ENCODE data around the gene TBC1D10B.

Gene TBC1D10B

DNA sequence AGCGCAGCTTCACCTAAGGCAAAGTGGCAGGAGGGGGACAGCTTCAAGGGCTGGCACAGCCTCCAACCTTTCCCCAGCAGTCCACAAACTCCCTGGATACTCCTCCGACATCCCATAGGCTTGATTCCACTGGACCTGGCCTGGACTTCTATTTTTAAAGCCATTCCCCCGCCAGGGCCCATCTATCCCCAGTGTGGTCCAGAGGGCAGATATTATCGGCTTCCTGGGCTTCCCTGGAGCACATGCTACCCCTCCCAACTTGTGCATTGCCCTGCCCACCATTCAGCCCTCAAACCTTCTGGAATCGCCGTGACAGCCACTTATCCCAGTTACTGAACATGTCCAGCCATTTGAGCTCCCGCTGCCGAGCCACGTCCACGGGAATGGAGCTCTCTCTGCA lies 5.1 kb downstream of the TBC1D10B start:
- Histone ChIP-seq H3K4me3 (no peak overlapping the region), H3K27ac (no peak overlapping the region)
- TF ChIP-seq CTCF (IDR thresholded peaks at IDR 0.05) = no peak
- no peak for DNase-seq (ENCODE audit: low spot score)

GRCh38 chr16:30361180-30361579 lies 9.1 kb downstream of the TBC1D10B start:
- H3K27ac ChIP-seq = no peak overlapping the region
- TF ChIP-seq CTCF (IDR thresholded peaks at IDR 0.05) = no peak
- no peak overlapping the region for H3K4me3 ChIP-seq
- DNase-seq (ENCODE audit: low spot score) = no peak

DNA sequence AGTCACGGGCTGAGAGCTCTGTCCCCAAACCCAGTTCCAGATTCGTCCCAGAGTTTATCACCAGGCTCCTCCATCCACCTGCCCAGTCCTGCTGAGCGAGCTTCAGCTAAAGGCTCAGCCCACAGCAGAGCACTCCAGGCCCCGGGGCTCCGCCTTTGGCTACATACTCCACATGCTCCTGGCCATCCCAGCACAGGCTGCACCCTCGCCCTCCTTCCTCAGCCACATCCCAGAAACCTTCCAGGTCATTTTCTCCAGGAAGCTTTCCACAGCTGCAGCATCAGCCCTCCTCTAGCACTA lies 10.5 kb downstream of the TBC1D10B start:
- TF ChIP-seq CTCF (IDR thresholded peaks at IDR 0.05) = no peak
- no peak for DNase-seq (ENCODE audit: low spot score)
- Histone ChIP-seq H3K4me3 (no peak overlapping the region), H3K27ac (no peak overlapping the region)

DNA sequence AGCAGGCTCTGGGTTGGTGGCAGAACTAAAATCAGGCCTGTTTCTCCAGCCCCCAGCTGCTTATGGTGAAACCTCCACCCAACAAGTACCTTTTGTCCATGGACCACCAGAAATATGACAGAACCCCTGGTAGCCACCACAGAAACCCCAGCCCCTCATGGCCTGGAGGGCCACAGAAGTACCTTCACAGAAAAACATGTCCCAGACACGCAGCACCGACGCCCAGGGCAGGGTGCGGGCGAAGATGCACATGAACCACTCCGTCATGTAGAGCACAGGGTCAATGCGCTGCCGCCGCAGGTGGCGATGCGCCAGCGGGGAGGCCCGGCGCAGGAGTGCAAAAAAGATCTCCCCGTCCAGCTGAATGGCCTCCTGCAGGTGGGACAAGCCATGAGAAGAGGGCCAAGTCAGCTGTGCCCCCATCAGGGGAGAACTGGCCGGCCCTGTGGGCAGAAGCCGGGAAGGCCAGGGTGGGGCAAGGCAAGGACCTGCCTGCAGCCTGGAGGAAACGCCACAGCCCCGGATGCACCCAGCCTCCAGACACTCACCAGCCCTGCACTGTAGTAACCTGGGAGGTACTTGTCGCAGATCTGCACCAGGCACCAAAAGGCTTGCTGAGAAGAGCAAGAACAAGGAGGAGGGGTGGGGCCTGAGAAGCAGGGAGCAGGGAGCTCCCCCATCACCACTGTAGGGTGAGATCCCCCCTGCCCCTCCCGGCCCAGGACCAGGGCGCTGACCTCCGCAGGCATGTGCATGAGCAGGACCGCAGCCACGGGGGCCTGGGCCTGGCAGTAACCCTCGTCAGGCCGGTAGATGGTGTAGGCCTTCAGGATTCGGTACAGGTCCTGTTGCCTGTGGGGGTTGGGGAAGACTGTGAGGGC lies 11.1 kb downstream of the TBC1D10B start:
- no peak overlapping the region for H3K4me3 ChIP-seq
- no peak for TF ChIP-seq CTCF (IDR thresholded peaks at IDR 0.05)
- no peak for DNase-seq (ENCODE audit: low spot score)
- no peak overlapping the region for H3K27ac ChIP-seq

DNA sequence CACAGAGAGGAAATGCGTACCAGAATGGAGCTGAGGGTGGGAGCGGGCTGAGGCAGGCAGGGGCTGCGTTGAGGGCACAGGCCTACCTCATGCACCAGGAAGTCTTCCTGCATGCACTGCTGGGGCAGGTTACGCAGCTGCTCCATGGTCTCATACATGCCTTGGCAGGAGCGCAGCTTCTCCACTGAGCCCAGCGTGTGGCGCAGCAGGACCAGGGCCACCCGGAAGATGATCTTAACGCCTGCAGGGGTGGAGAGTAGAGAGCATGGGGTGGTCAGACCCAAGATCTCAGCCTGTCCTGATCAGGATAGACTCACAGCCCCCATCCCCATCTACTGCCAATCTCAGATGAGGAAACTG lies 11.7 kb downstream of the TBC1D10B start:
- Histone ChIP-seq H3K27ac (no peak overlapping the region), H3K4me3 (no peak overlapping the region)
- no peak for TF ChIP-seq CTCF (IDR thresholded peaks at IDR 0.05)
- DNase-seq (ENCODE audit: low spot score) = no peak

- no peak for TF ChIP-seq CTCF (IDR thresholded peaks at IDR 0.05)
- H3K27ac ChIP-seq = no peak overlapping the region
- DNase-seq (ENCODE audit: low spot score) = no peak
- no peak overlapping the region for H3K4me3 ChIP-seq
These were observed 12.3 kb downstream of the TBC1D10B start for GRCh38 chr16:30357715-30358576.

Data from coronary artery (tissue), 2 donors.